Body of pancreas (tissue), 4 donors: ENCODE results near the gene UXS1. TPM values are rescaled to one million over a fixed set of nuclear protein-coding genes. Genes with fewer than 3 reads are reported as not detected.
"Not testable (repeated sequence)": the region's sequence is repeated elsewhere in the genome, so short reads cannot be mapped to it uniquely, and the experiment has no call there.

Experiments
- ATAC-seq: fragments of 150-250 bp; one replicate; pipeline ENCODE4 v1.9.1; 2016
- DNase-seq, 4 donors: peaks; one replicate each; pipeline ENCODE4 v3.0.0-alpha.2; 2019
- H3K27ac ChIP-seq, 4 donors: fragments of 200-600 bp; sonication (generic); 1 replicate in 3 of 4; 2 replicates in 1 of 4; pipeline versions ENCODE4 v1.5.1 to v1.6.1; 2016 to 2019; ENCODE audit warnings: mild to moderate bottlenecking in 1 of 4, mixed read lengths in 1 of 4, moderate library complexity in 1 of 4
- H3K27me3 ChIP-seq, 2 donors: fragments of 200-600 bp; sonication (generic); one replicate each; pipeline ENCODE4 v1.6.0; 2016; ENCODE audit warnings: mild to moderate bottlenecking in 1 of 2
- H3K36me3 ChIP-seq, 2 donors: fragments of 200-600 bp; sonication (generic); replicated peaks in 1 of 2; 2 replicates each; pipeline ENCODE4 v1.5.1; 2016; ENCODE audit warnings: low read depth in 2 of 2; ENCODE audit not compliant: insufficient read depth in 1 of 2
- H3K4me1 ChIP-seq: fragments of 200-600 bp; sonication (generic); one replicate; pipeline ENCODE4 v1.6.0; 2016
- H3K4me3 ChIP-seq, 2 donors: fragments of 200-600 bp; sonication (generic); 1 replicate in 1 of 2; 2 replicates in 1 of 2; pipeline ENCODE4 v1.5.1; 2016 to 2019
- H3K9me3 ChIP-seq, 3 donors: fragments of 200-600 bp; sonication (generic); 1 replicate in 2 of 3; 2 replicates in 1 of 3; pipeline ENCODE4 v1.5.1; 2016
- POLR2A ChIP-seq, 3 donors: fragments of 450-650 bp; IDR thresholded peaks; one replicate each; pipeline ENCODE4 v1.6.1; 2016; ENCODE audit warnings: antibody characterized with exemption in 3 of 3, mild to moderate bottlenecking in 2 of 3
- WGBS, 2 donors: methylation state at CpG; one replicate each; pipeline ENCODE4 v1.1.5; 2017; 5-methylcytosine and 5-hydroxymethylcytosine counted together
- intact Hi-C: fragments of 100-400 bp; cut with DNase I; formaldehyde crosslinking; loops from one replicate; pipeline ENCODE4 v1.15.1; 2023
- total RNA-seq, 2 donors: library from RNA; depleted of rRNA; stranded (reverse); fragments of >200 nt; gene quantifications; one replicate each; pipeline ENCODE4 v1.1.0, GENCODE V29; 2016
- TF ChIP-seq, protein P1 (sequence below), 7 experiments: fragments of 450-650 bp in 4 of 7; fragments of 200-600 bp in 3 of 7; sonication (generic) in 3 of 7; IDR thresholded peaks; one replicate each; pipeline ENCODE4 v1.5.1; 2016 to 2019; ENCODE audit warnings: antibody characterized with exemption in 7 of 7

The UXS1 gene
- total RNA-seq, 2 donors from 2014 or later = 15.8 to 33.6 TPM

GRCh38 chr2:106223347-106223746 lies 29.2 kb upstream of the UXS1 start:
- no peak for ATAC-seq
- DNase-seq = no peak

GRCh38 chr2:106222057-106222456 lies 28.0 kb upstream of the UXS1 start:
- 89 to 91% methylated on average over 5 of the region's 5 CpGs for WGBS, 2 donors
- DNase-seq, H3K4me3 ChIP-seq, H3K36me3 ChIP-seq, H3K27ac ChIP-seq, ATAC-seq, H3K9me3 ChIP-seq, intact Hi-C loops, H3K27me3 ChIP-seq, H3K4me1 ChIP-seq: not testable (repeated sequence)

More at GRCh38 chr2:106223347-106223746, 29.2 kb upstream of the UXS1 start:
- Histone ChIP-seq H3K36me3 (no peaks in the 10 kb centered on the region), H3K27me3 (no peaks in the 10 kb centered on the region), H3K4me1 (no peaks in the 10 kb centered on the region), H3K27ac (no peak overlapping the region), H3K9me3 (no peaks in the 10 kb centered on the region), H3K4me3 (no peak overlapping the region)
- WGBS, 2 donors = 75 to 77% methylated on average over 5 of the region's 5 CpGs
- TF ChIP-seq, protein P1, sequence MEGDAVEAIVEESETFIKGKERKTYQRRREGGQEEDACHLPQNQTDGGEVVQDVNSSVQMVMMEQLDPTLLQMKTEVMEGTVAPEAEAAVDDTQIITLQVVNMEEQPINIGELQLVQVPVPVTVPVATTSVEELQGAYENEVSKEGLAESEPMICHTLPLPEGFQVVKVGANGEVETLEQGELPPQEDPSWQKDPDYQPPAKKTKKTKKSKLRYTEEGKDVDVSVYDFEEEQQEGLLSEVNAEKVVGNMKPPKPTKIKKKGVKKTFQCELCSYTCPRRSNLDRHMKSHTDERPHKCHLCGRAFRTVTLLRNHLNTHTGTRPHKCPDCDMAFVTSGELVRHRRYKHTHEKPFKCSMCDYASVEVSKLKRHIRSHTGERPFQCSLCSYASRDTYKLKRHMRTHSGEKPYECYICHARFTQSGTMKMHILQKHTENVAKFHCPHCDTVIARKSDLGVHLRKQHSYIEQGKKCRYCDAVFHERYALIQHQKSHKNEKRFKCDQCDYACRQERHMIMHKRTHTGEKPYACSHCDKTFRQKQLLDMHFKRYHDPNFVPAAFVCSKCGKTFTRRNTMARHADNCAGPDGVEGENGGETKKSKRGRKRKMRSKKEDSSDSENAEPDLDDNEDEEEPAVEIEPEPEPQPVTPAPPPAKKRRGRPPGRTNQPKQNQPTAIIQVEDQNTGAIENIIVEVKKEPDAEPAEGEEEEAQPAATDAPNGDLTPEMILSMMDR (IDR thresholded peaks at IDR 0.05) = no peak
- no peak for TF ChIP-seq POLR2A (IDR thresholded peaks at IDR 0.05)
- intact Hi-C loops = no loop called here

DNA sequence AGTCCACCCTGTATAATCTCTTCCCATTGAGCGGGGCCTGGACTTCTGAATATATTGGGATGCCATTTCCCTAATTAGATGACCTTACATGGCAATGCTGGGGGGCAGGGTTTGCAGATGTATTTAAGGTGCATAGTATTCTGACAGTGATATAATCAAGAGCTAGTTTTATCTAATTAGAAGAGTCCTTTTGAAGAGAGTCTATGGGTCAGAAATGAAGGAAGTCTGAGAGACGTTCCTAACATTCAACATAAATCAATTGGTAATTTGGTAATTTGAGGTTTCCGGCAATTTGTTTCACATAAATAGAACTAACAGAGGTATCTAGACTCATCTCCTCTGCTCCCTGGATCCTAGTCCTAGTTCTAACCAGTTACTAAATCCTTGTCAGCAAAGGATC lies 25.7 kb upstream of the UXS1 start:
- DNase-seq = no peak
- no peaks in the 10 kb centered on the region for H3K36me3 ChIP-seq
- no peaks in the 10 kb centered on the region for H3K4me1 ChIP-seq
- WGBS, 2 donors = 85 to 91% methylated on average over 3 of the region's 3 CpGs
- no peak for TF ChIP-seq POLR2A (IDR thresholded peaks at IDR 0.05)
- TF ChIP-seq, protein P1 (IDR thresholded peaks at IDR 0.05) = no peak
- no peaks in the 10 kb centered on the region for H3K9me3 ChIP-seq
- H3K27me3 ChIP-seq = no peaks in the 10 kb centered on the region
- intact Hi-C loops = no loop called here
- H3K4me3 ChIP-seq = no peak overlapping the region
- ATAC-seq = no peak
- H3K27ac ChIP-seq = no peak overlapping the region

GRCh38 chr2:106219157-106219556 lies 25.1 kb upstream of the UXS1 start:
- H3K36me3 ChIP-seq, H3K4me3 ChIP-seq, DNase-seq, H3K27ac ChIP-seq, H3K4me1 ChIP-seq, intact Hi-C loops, H3K27me3 ChIP-seq, H3K9me3 ChIP-seq, ATAC-seq: not testable (repeated sequence)
- WGBS, 2 donors = 88 to 91% methylated on average over 4 to 6 of the region's 8 CpGs

GRCh38 chr2:106208874-106209273 lies 14.8 kb upstream of the UXS1 start:
- 53 to 62% methylated on average over 2 of the region's 2 CpGs for WGBS, 2 donors

DNA sequence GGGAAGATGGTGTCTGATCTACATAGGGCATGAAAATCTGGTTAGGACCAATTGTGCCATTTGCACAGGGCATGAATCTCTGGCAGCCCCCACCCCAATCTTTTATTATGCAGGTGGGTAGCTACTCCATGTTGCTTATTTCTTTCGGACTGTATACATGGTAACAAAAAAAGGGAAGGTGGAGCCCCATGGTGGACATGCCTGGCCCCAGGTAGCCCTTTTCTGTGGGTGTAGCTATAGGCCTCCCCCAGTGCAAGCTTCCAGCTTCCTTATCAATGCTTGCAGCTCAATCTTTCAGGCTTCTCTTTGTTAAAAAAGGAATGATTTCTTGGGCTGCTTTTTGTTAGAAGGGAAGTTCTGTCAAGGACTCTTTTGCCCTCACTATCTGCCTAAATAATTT lies 14.3 kb upstream of the UXS1 start:
- H3K9me3 ChIP-seq = no peaks in the 10 kb centered on the region
- WGBS, 2 donors = 92 to 100% methylated on average over 1 of the region's 1 CpG
- no peak for ATAC-seq
- TF ChIP-seq, protein P1 (IDR thresholded peaks at IDR 0.05) = no peak
- no peak overlapping the region for H3K27ac ChIP-seq
- no peak overlapping the region for H3K4me3 ChIP-seq
- no peaks in the 10 kb centered on the region for H3K4me1 ChIP-seq
- no peaks in the 10 kb centered on the region for H3K36me3 ChIP-seq
- no peak for DNase-seq
- intact Hi-C loops = no loop called here
- no peaks in the 10 kb centered on the region for H3K27me3 ChIP-seq

More at GRCh38 chr2:106208874-106209273, 14.8 kb upstream of the UXS1 start:
- Histone ChIP-seq H3K36me3 (no peaks in the 10 kb centered on the region), H3K27ac (no peak overlapping the region), H3K9me3 (no peaks in the 10 kb centered on the region), H3K4me3 (no peak overlapping the region), H3K4me1 (no peaks in the 10 kb centered on the region), H3K27me3 (no peaks in the 10 kb centered on the region)
- ATAC-seq (no peak), DNase-seq (no peak)
- TF ChIP-seq POLR2A (IDR thresholded peaks at IDR 0.05) = no peak
- TF ChIP-seq, protein P1 (IDR thresholded peaks at IDR 0.05) = no peak
- intact Hi-C loops = no loop called here
